Fibroblast of villous mesenchyme (primary cell): ENCODE data around the gene ADRA2C. TPM values are rescaled to one million over a fixed set of nuclear protein-coding genes. Genes with fewer than 3 reads are reported as not detected.
A peak's percentile ranks its signal among the peaks of the same experiment; 100 is the strongest.

ENCODE experiments used
- DNase-seq: peaks from one replicate; pipeline ENCODE4 v3.0.0-alpha.2; 2010; ENCODE audit warnings: low read depth
- H3K4me3 ChIP-seq: 2 replicates; pipeline ENCODE4 v1.5.1; 2011; ENCODE audit warnings: low read depth, mild to moderate bottlenecking, low read length
- total RNA-seq: library from RNA; depleted of rRNA; stranded (reverse); fragments of >200 nt; gene quantifications from 2 replicates; pipeline ENCODE4 v1.2.3, GENCODE V29; 2012
- TF ChIP-seq, protein P1 (sequence below): IDR thresholded peaks from 2 replicates; pipeline ENCODE4 v1.5.1; 2012; ENCODE audit warnings: low read depth, mild to moderate bottlenecking, low read length; ENCODE audit not compliant: insufficient read depth

The ADRA2C gene
- total RNA-seq, 1 donor, result 2.2 TPM

DNA sequence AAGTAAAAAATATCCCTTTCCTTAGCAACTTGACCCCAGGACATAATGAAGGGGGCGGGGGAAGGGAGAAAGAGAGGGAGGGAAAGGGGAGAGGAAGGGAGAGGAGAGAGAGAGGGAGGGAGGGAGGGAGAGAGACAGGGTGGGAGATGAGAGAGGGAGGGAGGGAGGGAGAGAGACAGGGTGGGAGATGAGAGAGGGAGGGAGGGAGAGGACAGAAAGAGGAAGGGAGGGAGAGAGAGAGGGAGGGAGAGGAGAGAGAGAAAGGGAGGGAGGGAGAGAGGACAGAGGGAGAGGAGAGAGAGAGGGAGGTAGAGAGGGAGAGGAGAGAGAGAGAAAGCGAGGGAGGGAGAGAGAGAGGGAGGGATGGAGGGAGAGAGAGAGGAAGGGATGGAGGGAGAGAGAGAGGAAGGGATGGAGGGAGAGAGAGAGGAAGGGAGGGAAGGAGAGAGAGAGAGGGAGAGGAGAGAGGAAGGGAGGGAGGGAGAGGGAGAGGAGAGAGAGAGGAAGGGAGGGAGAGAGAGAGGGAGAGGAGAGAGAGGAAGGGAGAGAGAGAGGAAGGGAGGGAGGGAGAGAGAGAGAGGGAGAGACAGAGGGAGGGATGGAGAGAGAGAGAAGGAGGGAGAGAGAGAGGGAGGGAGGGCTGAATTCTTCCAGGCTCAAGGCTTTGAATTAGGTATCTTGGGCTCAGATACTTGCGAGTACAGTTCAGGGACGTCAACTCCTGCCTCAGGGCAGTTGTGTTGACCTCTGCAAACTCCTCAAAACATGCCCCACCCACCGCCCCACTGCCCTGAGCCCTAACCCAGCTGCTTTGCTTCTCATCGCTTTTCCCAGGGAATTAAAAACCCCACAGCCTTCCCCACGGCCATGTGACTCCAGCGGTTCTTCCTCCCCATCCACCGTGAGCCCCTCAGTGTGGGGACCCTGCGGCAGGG is 40.0 kb upstream of the ADRA2C start:
- DNase-seq, result peak; percentile 26
- H3K4me3 ChIP-seq, result no peak overlapping the region
- TF ChIP-seq, protein P1, sequence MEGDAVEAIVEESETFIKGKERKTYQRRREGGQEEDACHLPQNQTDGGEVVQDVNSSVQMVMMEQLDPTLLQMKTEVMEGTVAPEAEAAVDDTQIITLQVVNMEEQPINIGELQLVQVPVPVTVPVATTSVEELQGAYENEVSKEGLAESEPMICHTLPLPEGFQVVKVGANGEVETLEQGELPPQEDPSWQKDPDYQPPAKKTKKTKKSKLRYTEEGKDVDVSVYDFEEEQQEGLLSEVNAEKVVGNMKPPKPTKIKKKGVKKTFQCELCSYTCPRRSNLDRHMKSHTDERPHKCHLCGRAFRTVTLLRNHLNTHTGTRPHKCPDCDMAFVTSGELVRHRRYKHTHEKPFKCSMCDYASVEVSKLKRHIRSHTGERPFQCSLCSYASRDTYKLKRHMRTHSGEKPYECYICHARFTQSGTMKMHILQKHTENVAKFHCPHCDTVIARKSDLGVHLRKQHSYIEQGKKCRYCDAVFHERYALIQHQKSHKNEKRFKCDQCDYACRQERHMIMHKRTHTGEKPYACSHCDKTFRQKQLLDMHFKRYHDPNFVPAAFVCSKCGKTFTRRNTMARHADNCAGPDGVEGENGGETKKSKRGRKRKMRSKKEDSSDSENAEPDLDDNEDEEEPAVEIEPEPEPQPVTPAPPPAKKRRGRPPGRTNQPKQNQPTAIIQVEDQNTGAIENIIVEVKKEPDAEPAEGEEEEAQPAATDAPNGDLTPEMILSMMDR, result no peak

DNA sequence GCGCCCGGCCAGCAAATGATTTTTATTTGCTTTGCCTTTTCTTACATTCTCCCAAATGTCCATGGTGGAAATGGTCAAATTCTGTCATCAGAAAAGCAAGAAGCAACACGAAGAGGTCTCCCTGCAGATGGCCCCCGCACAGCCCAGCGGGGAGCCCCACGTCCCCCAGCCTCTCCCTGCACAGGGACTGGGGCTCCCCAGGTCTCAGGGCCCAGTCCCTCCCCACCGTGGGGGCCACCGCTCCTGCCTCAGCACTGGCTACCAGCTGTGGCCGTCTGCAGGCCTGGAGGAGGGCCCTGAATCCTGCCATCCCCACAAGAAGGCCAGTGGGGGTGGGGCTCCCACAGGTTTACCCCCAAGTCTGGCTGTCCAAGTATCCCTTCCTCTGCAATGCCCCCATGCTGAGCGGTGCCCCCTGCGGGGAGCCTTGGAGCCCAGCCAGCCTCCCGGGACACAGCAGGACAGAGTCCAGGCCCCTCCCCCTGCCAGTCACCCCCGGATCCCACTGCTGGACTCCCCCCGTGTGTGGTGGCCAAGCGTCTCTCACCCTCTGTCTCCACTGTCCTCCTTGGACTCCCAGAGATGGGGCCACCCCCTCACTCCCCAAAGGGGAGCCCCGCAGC is 38.2 kb upstream of the ADRA2C start:
- DNase-seq, result no peak
- TF ChIP-seq, protein P1, result no peak
- H3K4me3 ChIP-seq, result no peak overlapping the region

DNA sequence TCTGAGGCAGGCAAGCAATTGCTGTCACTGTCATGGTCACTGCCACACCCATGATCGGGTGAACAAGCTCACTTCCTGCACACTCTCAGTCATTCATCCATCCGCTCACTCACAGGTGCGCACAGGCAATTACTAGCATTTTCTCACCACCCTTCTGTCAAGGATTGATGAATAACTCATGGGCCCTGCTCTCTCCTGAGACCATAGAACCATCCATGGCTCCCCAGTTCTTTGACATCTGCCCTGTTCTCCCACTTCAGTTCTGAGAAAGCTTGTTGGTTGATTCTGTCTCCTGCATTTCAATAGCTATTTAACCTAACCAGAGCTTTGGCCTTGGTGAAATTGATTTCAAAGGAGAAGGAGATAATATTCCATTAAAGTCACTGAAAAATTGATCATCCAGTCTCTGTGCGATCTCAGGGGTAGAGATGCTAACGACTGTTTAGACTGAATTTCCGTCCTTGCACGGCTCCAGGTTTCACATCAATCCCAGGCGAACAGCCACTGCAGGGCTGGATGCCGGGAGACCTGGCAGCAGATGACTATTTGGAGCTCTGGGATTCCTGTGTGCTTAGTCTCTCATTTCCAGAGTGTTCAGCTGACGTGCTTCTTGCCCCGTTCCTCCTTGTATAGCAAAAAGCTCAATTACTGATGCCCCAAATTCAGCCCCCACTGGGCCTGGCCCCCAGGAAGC is 36.9 kb upstream of the ADRA2C start:
- DNase-seq, result peak; percentile 29
- H3K4me3 ChIP-seq, result no peak overlapping the region
- TF ChIP-seq, protein P1, result no peak

DNA sequence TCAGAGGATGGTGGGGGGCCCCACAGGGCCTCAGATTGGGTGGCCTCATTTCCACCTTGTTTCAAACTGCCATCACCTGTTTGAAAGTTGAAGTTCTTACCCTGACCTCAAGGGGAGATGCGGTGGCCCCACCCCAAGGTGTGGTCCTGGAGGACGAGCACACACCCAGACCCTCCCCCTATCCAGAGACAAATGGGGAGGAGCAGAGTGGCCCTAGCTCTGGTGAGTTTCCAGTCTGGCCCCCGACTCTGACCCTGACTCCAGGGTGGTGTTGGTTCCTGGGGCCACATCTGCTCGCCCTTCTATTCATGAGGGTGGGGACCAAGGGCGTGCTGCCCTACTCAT is 36.3 kb upstream of the ADRA2C start:
- TF ChIP-seq, protein P1, result no peak
- no peak for DNase-seq
- no peak overlapping the region for H3K4me3 ChIP-seq

DNA sequence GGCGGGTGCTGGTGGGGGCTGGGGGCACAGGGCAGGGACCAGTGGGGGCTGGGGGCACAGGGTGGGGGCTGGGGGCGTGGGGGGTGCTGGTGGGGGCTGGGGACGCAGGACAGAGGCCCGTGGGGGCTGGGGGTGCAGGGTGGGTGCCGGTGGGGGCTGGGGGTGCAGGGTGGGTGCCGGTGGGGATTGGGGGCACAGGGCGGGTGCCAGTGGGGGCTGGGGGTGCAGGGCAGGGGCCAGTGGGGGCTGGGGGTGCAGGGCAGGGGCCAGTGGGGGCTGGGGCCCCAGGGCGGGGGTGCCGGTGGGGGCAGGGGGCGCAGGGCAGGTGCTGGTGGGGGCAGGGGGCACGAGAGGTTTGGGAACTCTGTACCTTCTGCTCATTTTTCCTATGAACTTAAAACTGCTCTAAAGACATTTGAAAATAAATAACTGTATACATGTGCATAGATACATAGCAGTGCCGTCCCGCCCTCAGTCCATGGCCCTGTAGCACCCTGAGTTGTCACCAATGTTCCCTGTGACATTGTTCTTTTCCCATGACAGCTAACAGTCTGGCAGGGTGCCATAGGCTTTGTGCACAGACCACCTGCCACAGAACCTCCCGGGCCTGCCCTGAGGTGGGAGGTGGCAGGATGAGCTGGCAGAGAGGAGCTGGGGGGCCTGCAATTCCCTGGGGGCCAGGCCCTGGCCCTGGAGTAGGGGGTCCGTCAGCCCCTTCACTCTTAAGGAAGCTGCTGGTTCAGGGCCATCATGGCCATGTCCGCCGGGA is 35.6 kb upstream of the ADRA2C start:
- TF ChIP-seq, protein P1, result no peak
- H3K4me3 ChIP-seq, result no peak overlapping the region
- no peak for DNase-seq

DNA sequence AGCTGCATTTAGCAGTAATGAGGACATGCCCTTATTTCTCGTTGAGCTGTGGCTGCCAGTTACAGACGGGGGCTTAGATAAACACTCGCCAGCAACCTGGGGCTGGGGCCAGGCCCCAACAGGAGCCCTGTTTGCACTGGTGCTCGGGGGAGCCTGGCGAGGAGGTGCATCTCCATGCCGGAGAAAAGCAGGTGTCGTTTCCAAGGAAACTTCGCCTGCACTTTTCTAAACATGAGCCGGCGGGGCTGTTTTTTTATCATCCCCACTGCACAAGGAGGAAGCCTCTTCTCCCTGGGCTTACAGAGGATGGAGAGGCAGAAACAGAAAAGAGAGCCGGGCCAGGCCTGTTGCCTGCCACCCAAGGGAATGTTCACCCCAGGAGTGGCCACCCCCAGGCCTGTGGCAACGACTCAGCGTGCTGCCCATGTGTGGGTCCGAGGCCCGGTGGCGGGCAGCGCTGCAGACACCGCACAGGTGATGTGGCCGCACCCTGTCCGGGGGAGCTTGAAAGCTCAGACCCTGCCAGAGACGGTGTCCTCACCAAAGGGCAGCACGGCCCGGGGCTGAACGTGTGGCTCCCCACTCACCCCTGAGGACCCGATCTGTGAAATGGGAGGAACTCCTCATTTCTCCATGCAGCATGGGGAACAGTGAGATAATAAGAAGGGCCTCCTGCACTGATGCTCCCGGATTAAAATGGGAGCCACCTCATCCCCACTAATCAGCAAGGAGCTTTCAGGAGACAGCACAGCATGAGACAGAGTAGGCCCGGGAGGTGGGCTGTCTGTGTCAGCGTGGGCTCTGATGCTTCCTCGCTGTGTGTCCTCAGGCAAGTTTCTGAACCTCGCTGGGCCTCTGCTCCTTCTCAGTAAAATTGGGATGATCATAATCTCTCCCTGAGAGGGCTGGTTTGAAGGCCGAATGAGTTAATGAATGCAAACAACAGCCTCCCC is 33.8 kb upstream of the ADRA2C start:
- TF ChIP-seq, protein P1, result no peak
- no peak overlapping the region for H3K4me3 ChIP-seq
- no peak for DNase-seq
